HG02763 (cell line): ENCODE data around the gene ZNF750.

Source experiments
- ATAC-seq: cut with Tn5 transposase; IDR thresholded peaks from one replicate; pipeline ENCODE4 v1.9.1; 2021; ENCODE audit warnings: mild to moderate bottlenecking, moderate library complexity; ENCODE audit not compliant: unreplicated experiment

Gene ZNF750

GRCh38 chr17:82839617-82840292, at the start of gene ZNF750:
Gene ZNF750 (minus strand): TSS chr17:82840022. CDS start chr17:82832454, 7,568 bp downstream.
- no peak for ATAC-seq

DNA sequence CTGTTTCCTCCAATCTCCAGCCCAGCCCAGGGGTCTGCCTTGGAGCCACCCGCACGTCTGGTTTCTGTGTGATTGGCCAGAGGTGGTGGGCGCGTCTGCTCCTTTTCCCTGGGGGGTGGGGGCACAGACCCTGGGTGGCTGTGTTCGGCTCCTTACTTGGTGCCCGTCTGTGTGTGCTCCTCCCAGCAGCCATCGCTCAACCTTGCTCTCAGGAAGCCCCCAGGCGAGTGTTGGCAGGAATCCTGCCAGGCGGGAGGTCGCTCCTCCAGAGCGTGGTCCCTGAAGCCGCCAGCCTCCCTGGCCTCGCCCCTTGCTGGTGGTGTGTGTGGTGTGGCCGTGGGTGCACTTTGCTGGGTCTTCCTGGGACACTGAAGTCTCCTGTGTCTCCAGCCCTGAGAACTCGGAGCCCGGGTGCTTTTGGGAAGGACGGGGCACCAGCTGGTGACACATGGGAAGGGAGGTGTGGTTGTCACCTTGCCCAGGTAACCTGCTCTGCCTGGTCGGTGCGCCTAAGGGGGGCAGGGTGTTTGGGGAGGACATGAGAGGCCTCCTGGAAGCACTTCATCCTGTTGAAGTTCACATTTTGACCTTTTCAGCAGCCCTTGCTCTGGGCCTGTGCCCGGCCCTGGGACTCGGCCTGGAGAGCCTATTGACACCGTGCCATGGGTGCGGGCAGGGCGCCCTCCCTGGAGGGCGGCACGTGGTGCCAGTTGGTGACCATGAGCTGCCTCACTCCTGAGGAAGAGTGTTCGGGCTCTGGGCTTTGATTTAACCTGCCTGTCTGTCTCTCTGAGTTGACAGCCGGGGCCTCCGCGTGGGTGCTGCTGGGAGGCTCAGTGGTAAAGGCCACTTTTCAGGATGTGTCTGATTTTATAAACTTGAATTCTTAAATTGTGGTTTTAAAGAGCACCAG, 49.0 kb upstream of the ZNF750 start:
- ATAC-seq: no peak

GRCh38 chr17:82887255-82888164, 47.7 kb upstream of the ZNF750 start:
- no peak for ATAC-seq

DNA sequence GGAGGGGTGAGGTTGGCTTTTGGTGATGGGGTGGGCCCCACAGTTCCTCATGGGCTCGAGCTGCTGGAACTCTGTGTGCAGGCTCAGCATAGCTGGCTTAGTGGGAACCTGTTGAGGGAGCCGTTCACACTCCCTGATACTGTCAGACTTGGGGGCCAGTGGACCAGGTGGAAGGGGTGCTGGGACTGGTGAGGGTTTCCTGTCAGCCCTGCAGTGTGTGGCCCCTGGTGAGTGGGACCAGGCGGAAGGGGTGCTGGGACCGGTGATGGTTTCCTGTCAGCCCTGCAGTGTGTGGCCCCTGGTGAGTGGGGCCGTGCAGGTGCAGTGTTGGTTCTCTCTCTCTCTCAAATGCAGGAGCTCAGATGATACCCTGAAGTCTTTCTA, 45.1 kb upstream of the ZNF750 start:
- no peak for ATAC-seq

- ATAC-seq: no peak
These were observed 44.6 kb upstream of the ZNF750 start for GRCh38 chr17:82884341-82884969.

DNA sequence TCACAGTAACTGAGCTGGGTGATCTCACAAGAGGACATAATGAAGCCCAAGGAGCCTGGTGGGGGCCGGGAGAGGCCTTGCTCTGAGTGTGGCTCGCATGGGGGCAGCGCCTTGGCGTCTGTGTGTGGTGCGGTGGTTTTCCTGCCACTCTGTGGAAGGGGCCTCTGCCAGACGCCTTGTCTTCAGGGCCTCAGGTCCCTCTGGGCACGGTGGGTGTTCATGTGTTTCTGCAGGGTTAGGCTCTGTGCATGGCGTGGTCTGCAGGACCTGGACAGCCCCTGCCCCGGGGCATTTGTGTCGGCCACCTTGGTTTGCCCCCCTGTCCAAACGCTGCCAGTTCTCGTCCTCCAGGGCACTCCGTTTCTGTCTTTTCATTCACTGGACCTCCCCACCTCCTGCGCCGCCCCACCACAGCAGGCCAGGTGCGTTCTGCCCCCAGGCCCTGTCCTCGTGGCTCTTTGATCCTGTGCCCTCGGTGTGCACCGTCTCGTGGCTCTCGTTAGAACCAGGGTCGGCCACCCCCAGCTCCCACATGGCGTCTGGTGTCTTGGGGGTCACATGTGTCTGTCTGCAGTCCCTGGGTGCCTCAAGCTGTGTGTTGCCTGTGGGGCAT, 43.7 kb upstream of the ZNF750 start:
- ATAC-seq: no peak

- ATAC-seq: no peak
These were observed 43.0 kb upstream of the ZNF750 start for GRCh38 chr17:82882715-82883418.

DNA sequence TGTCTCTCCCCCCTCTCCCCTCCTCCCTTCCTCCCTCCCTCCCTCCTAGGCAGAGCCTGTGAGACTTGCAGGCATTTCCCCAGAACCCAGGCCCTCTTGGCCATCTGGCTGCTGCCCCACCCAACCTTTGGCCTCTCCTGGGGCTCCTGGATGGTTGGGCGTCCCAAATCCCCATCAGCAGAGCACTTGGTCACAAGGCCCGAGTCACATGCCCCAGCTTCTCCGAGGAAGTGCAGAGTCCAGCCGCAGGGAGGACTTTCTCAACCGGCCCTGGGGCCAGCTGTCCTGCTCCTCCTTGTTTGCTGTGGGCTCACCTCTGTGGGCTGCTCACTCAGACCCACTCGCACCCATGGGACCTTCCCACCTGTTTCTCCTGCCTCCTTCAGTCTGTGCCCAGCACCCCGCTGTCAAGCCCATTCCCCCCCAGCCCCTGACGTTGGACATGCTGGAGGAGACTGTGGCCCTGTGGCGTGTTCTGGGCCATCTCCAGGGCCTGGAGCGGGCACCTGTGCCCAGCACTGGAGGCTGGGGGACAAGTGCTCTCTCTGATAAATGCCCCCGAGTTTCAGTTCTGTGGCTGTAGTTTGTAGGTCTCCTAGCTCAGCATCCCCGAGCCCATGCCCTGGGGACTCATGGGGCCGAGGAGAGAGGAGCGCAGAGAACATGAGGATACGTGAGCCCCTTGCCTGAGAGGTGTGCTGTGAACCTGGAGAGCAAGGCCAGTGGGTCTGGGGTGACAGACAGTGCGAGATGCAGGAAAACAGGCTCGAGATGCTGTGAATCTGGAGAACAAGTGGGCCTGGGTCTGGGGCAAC, 42.3 kb upstream of the ZNF750 start:
- ATAC-seq: no peak

GRCh38 chr17:82881324-82881823, 41.6 kb upstream of the ZNF750 start:
- no peak for ATAC-seq

DNA sequence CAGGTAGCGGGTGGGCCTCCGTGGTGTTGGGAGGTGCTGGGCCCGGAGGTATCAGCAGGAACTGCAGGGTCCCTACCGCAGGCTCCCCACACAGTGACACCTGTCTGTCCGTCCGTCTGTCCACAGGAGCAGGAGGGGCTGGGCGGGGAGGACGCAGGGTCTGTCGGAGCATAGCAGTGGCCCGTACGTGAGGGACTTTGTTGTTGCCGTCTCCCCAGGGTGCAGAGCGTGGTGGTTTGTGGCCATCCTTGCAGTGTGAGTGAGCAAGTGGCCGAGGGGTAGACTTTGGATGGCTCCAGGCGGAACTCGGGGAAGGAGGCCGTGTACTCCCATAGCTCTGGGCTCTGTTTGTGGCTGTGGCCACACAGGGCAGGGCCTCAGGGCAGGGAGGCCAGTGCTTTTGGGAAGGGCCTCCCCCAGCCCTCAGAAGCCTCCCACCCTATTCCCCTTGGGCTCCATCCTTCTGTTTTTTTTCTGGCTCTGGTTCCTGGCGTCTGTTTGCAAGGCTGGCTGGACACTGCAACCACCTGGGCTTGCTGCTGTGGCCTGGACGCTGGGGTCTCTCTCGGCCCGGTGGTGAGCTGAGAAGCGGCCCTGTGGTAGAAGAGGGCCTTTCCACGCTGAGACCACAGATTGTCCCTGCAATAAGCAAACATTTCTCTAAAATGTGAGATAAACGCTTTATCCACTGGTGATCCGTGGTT, 41.0 kb upstream of the ZNF750 start:
- ATAC-seq: no peak

GRCh38 chr17:82879241-82879640, 39.4 kb upstream of the ZNF750 start:
- ATAC-seq: no peak

GRCh38 chr17:82878527-82878926, 38.7 kb upstream of the ZNF750 start:
- no peak for ATAC-seq

GRCh38 chr17:82876602-82877379, 37.0 kb upstream of the ZNF750 start:
- ATAC-seq: no peak

DNA sequence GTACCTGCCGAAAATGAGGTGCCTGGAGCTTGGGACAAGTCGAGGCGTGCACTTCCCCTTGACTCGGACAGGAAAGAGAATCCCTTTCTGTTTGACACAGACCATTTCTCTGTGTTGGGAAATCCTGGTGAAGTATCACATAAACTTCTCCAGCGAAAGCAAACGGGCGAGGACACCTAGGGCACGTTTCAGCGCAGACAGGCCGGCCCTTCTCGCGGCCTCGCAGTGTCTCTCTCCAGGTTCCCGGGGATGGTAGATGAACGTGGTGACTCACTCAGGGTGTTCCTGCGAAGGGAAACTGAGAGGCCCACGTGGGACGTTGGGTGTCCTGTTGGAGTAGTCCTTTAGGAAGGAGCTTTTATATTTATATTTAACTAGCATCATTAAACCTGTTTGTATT, 36.3 kb upstream of the ZNF750 start:
- no peak for ATAC-seq

DNA sequence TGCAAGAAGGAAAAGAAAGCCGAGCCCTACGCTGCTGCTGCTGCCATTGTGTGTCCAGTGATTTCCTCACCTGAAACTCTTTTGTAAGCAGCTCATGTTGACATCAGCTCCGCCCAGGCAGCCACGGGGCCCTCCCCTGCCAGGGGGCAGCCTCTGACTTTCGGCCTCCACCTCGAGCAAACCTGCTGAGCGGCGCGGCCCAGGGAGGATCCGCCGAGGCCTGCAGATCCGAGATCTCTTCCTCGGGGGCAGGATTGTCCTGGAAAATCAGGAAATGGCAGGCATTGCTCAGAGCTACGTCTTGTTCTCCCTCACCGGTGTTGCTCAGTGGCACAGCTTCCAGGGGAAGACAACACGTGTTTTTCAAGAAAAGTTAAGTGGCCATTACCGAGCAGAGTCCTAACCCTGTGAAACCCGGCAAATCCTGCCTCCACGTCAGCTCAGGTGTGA, 35.6 kb upstream of the ZNF750 start:
- no peak for ATAC-seq

- no peak for ATAC-seq
These were observed 34.4 kb upstream of the ZNF750 start for GRCh38 chr17:82874011-82874835.
